Measurements from ENCODE around the gene CD48.

CD48 gene

DNA sequence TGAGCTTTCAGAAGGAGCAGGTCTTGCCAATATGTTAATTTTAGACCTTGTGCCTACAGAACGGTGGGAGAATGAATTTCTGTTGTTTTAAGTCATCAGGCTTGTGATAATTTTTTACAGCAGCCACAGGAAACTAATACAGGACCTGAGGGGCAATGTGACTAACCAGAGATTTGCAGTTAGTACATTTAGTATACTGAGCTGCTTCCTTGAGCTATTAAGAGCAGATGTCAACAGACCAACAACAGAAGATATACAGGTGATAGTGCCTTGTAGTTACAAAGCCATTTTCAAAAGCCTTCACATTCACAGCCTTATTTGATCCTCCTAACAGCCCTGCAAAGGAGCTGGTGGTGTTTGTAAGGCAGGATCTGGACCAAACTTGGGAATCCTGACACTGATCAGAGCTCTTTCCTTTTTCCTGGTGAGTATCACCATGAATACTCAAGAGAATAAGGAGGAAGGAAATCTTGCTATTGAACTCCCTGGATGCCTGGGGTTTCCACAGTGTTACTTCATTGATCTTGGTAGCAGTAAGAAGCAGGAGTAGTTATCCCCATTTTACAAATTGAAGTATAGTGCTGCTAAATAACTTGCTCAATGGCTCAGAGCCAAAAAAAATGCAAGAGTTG lies 60.1 kb downstream of the CD48 start:
- DNase-seq (ENCODE audit: low spot score) = no peak

- DNase-seq (ENCODE audit: low spot score) = no peak
Measured at GRCh38 chr1:160647329-160647720, 64.3 kb downstream of the CD48 start.

DNA sequence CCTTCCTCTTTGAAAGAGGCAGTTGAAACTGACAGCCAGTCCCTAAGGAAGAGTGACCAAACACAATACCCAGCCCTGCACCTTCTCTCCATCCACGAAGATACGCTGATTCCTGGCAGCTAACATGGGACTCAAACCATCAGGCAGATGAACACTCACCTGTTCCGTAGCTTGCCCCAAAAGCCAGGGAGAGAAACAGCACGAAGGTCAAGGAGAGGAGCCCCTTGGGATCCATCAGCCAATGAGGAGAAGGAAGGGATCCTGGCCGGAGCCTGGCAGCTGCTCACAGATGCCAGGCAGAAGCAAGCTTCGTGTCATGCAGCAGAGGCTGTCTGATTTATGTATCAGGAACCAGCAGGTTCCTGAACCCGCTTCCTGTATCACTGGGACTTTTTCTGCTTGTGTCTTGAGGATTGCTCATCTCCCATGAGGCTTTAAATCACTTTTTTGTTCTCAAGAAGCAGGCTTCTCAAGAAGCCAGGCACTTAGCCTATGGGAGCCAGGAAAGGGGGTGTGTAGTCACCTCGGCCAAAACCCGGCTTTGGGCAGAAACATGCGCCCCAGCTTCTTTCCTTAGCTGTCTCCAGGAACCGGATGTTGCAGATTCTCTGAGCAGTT lies 64.8 kb downstream of the CD48 start, which contains the start of gene SLAMF1:
TSS of gene SLAMF1 (minus strand) at position 334 of the 618 bp plus-strand sequence. CDS start at position 235, 99 bp downstream.
- DNase-seq (ENCODE audit: low spot score) = no peak

DNA sequence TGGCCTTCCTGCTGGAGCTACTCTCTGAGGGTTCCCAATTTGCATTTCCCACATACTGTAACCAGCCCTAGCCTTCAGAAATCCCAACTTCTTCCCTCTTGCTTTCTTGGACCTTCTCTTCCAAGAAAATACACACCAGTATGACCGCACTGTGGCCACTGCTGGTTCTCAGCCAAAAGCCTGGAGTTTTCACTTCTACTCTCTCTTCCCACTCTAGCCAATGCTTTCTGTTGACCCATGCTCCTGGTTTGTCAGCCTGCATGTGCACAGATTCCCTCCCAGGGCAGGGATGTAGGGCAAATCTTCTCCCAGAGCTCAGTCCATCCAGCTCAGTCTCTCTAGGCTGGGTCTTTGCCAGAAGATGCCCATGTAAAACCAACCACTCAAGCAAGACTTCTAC lies 65.4 kb downstream of the CD48 start:
- no peak for DNase-seq (ENCODE audit: low spot score)

DNA sequence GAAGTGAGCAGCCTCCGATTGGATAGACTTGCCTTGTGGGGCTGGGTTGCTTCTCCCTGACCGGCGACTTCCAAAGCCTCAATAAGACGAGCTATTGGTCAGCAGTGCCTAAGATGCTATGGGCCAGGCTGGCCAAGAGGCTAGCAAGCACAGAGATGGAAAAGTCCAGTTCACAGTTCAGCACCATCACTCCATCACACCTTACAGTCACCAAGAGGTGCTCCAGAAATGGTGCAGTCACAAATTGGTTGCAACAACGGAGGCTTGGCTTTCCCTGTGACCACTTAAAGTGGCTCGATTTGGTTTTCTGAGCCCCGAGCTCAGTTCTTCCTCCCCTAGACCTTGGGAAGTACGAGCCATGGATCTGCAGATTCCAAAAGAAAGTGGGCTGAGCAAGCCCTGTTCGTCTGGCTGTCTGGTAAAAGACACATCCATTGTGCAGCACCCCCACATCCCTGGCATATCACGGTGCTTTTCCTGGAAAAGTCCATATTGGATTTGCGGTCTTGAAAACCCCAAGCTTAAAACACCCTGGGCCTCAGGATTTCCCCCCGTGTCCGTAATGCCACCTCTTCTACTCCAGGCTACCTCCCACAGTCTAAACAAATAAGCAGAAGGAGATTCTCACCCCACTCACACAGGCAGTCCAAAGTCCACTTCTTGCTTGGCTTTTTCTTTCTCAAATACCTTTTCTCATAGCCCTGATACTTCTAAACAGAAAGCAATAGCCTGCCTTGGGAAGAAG lies 66.1 kb downstream of the CD48 start:
- DNase-seq (ENCODE audit: low spot score) = no peak

DNA sequence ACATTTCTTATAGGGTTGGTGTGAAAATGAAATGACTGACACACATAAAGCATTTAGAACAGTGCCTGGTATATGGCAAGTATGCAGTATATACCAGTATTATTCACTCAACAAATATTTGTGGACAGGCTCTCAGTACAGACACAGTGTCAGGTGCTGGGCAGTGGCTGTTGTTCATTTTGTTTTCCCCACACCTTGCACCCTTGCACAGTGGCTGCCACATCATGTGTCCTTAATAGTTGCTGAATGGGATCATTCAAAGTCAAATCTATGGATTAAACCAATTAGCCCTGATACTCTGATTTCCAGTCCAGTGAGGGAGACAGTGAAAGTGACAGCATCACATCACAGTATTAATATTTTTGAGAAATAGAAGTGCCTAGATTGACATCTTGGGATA lies 67.2 kb downstream of the CD48 start:
- DNase-seq (ENCODE audit: low spot score) = no peak

DNA sequence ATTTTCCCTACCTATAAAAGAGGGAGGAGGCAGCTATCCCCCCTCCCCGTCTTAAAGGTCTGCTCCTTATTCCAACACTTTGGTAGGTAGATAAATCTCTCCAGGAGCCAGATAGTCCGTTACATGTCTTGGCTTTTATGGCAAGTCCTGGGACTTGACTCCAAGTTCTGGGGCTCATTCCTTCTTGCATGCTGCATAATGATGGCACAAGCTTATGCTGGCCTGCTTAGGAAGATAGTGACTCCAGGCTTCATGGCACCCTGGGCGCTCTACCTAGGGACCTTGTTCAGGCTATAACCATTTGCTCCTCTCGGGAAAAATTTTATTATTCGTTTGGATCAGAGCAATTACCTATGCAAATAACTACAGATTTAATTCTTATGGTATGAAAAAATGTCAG lies 68.5 kb downstream of the CD48 start:
- no peak for DNase-seq (ENCODE audit: low spot score)

DNA sequence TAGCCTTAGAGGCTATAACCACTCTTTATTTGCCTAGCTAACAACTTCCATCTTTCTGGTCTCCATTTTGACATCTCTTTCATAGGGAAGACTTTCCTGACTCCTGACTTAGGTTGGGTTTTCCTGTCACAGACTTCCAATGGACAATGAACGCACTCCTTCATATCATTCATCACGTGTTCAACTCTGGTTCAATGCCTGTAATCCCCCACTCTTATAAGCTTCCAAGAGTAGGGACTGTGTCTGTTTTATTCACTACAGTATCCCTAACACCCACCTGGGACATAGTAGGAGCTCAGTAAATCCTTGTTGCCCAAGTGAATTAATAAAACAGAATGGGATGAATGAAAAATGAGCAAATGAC lies 69.4 kb downstream of the CD48 start:
- no peak for DNase-seq (ENCODE audit: low spot score)

DNA sequence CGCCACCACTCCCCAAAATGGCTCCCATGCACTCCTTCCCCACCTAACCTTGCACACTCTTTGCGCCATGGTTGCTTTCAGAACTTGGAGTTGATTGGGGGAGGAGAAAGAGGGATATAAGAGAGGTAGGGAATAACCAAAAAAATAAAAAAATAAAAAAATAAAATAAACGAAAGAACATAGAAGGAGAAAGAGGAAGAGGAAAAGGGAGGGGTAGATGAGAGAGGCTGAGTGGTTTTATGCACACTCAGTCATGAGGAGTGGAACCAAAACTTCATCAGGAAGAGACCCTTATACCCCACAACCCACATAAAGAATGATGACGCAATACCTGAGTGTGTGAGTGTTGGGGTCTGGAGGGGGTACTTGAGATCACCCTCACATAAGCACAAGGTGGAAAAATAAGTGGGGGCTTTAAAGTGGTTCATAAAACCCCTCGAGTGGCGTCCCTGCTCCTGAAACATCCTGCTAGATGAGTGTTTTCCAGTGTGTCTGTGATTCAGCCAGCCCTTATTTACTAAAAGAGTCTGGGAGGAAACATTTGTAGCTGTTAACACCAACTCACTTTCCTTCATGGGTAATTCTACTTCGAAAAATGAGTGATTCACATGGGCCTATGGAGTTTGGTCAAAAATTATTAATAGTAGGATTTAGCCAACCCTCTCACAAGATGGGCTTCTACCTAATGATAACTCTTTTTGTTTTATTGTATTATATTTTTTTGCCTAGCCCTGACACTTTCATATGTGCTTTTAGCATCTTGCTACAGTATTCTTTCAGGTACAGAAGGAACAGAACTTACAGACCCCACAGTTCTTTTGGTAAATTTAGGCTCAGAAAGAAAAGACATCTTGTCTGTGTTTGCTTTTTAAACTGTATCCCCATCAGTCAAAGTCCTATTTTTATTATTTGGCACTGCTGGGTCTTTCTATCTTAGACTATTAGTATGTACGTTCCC lies 70.0 kb downstream of the CD48 start:
- no peak for DNase-seq (ENCODE audit: low spot score)

GRCh38 chr1:160640359-160641123 lies 71.1 kb downstream of the CD48 start:
- no peak for DNase-seq (ENCODE audit: low spot score)

GRCh38 chr1:160639652-160640051 lies 72.0 kb downstream of the CD48 start:
- DNase-seq (ENCODE audit: low spot score) = no peak

GRCh38 chr1:160638926-160639325 lies 72.7 kb downstream of the CD48 start:
- no peak for DNase-seq (ENCODE audit: low spot score)

DNA sequence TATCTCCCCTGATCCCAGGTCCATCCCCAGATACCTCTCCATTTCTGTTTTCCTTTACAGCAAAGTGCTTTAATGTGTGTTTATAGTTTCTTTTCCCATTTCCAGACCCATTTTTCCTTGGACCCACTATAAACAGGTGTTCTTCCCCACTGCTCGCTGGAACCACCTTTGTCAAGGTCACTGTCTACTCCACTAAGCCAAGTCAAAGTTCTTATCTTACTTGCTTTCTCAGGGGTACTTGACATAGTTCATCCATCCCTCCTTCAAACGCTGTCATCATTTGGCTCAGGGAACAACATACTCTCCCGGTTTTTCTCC lies 73.1 kb downstream of the CD48 start:
- DNase-seq (ENCODE audit: low spot score) = no peak

DNA sequence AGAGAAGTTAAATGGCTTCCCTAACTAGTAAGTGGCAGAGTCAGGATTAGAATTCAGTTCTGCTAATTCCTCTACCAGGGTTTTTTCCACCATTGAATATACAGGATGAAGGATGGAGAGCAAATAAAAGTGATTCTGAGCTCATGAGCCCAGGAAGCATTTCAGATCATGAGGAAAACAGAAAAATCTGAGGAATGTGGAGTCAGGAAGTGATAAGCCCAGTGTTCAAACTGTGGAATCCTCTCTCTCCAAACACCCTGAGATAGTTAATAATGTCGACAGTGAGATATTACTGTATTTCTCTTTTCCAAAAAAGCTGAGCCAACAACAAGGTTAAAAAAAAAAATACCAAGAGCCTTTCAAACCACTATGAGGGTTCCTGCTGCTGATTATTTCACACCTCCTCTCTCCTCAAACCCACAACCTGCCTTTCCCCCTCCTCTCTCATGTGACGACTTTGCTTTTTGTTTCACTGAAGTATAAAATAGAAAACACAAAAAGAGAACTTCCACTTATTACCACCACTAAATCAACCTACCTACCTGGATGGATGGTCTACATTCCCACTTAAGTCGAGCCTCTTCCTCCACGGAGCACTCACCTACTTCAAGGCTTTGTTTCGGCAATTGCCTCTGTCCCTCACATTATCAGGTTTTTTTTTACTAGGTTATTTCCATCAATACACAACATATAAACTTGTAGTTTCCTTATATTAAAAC lies 73.6 kb downstream of the CD48 start:
- DNase-seq (ENCODE audit: low spot score) = no peak

GRCh38 chr1:160637065-160637464 lies 74.6 kb downstream of the CD48 start:
- DNase-seq (ENCODE audit: low spot score) = no peak

DNA sequence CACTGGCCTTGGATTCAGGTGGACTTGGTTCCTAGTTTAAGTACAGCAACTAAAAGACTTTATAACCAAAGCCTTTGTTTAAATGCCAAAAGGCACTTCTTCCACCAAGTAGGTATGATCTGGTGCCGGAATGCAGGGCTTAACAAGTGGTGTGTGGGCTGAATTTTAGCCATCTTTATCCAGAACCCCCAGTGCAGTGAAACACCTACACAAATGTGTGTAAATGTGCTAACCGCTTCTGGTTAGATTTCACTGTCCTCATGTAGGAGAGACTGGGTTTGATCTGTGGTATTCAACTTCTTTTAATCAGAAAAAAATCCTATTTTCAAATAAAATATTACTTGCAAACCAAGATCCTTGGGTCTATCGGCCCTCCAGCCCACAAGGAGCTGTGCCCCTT lies 75.1 kb downstream of the CD48 start:
- no peak for DNase-seq (ENCODE audit: low spot score)

- no peak for DNase-seq (ENCODE audit: low spot score)
Measured at GRCh38 chr1:160636076-160636475, 75.5 kb downstream of the CD48 start.

- no peak for DNase-seq (ENCODE audit: low spot score)
Measured at GRCh38 chr1:160634543-160635491, 76.8 kb downstream of the CD48 start.

DNA sequence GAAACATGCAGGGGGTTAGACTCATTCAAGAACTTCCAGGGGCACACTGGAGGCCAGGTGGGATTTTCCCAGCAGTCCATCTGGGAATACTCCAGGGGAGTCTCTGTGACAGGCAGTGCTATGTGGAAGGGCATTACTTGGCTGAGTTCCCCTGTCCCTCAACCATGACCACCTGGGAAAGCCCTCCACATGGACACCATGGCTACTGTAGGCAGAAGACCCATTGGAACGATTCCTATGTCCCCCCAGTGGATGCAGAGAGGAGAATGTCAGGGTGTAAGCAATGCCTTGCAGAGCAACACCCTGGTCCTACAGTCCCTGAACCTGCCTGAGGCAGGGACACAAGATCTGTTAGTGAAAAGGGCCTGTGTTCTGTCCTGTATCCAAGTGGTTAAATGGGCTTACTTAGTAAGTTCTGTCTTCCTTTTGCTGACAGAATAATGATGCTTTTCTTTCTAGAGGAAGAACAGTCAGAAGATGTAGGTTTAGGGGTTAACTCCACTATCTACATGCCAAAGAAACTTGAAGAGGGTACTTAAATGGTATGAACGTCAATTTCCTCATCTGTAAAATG lies 78.2 kb downstream of the CD48 start:
- DNase-seq (ENCODE audit: low spot score) = no peak

Measured in hepatic stellate cell (primary cell).